ENCODE results near the gene UBL7. TPM values are rescaled to one million over a fixed set of nuclear protein-coding genes. Genes with fewer than 3 reads are reported as not detected.

UBL7 gene
- total RNA-seq, 1 donor from 2014 or later: 22.1 TPM

GRCh38 chr15:74453925-74454763, 6.8 kb downstream of the UBL7 start:
- TF ChIP-seq CTCF (IDR thresholded peaks at IDR 0.05; ENCODE audit: insufficient read depth, low read length, severe bottlenecking): no peak
- H3K36me3 ChIP-seq (ENCODE audit: control insufficient read depth, insufficient read depth, low read length): peaks cover 8% of the 10 kb centered on the region
- no peak for FAIRE-seq
- H3K4me3 ChIP-seq (ENCODE audit: low read depth, low read length): no peak overlapping the region
- H3K27me3 ChIP-seq (ENCODE audit: control insufficient read depth, insufficient read depth, low read length): no peaks in the 10 kb centered on the region
- DNase-seq (ENCODE audit: low read depth): no peak

- no peak overlapping the region for H3K4me3 ChIP-seq (ENCODE audit: low read depth, low read length)
- peaks cover 8% of the 10 kb centered on the region for H3K36me3 ChIP-seq (ENCODE audit: control insufficient read depth, insufficient read depth, low read length)
- no peak for DNase-seq (ENCODE audit: low read depth)
- FAIRE-seq: no peak
- no peaks in the 10 kb centered on the region for H3K27me3 ChIP-seq (ENCODE audit: control insufficient read depth, insufficient read depth, low read length)
- TF ChIP-seq CTCF (IDR thresholded peaks at IDR 0.05; ENCODE audit: insufficient read depth, low read length, severe bottlenecking): no peak
These were observed 8.8 kb downstream of the UBL7 start for GRCh38 chr15:74451861-74452835.

GRCh38 chr15:74451322-74451721, 9.6 kb downstream of the UBL7 start:
- peaks cover 7% of the 10 kb centered on the region for H3K36me3 ChIP-seq (ENCODE audit: control insufficient read depth, insufficient read depth, low read length)
- no peak for DNase-seq (ENCODE audit: low read depth)
- no peaks in the 10 kb centered on the region for H3K27me3 ChIP-seq (ENCODE audit: control insufficient read depth, insufficient read depth, low read length)
- H3K4me3 ChIP-seq (ENCODE audit: low read depth, low read length): no peak overlapping the region
- peak; percentile 13 for FAIRE-seq
- TF ChIP-seq CTCF (IDR thresholded peaks at IDR 0.05; ENCODE audit: insufficient read depth, low read length, severe bottlenecking): no peak

- peak; percentile 43 for FAIRE-seq
- TF ChIP-seq CTCF (IDR thresholded peaks at IDR 0.05; ENCODE audit: insufficient read depth, low read length, severe bottlenecking): no peak
- Histone ChIP-seq H3K4me3 (ENCODE audit: low read depth, low read length) (no peak overlapping the region), H3K27me3 (ENCODE audit: control insufficient read depth, insufficient read depth, low read length) (no peaks in the 10 kb centered on the region), H3K36me3 (ENCODE audit: control insufficient read depth, insufficient read depth, low read length) (peaks cover 11% of the 10 kb centered on the region)
- DNase-seq (ENCODE audit: low read depth): no peak
These were observed 11.2 kb downstream of the UBL7 start for GRCh38 chr15:74449643-74450205.

GRCh38 chr15:74449095-74449494, 11.9 kb downstream of the UBL7 start:
- Histone ChIP-seq H3K27me3 (ENCODE audit: control insufficient read depth, insufficient read depth, low read length) (no peaks in the 10 kb centered on the region), H3K4me3 (ENCODE audit: low read depth, low read length) (no peak overlapping the region), H3K36me3 (ENCODE audit: control insufficient read depth, insufficient read depth, low read length) (peaks cover 11% of the 10 kb centered on the region)
- DNase-seq (ENCODE audit: low read depth) (no peak), FAIRE-seq (no peak)
- no peak for TF ChIP-seq CTCF (IDR thresholded peaks at IDR 0.05; ENCODE audit: insufficient read depth, low read length, severe bottlenecking)
